IMR-90 (cell line): Measurements from ENCODE around the gene PIEZO1. TPM values are rescaled to one million over a fixed set of nuclear protein-coding genes. Genes with fewer than 3 reads are reported as not detected.

ENCODE experiments used
- ATAC-seq: fragments of 200-7000 bp; cut with Tn5 transposase; 2 replicates; pipeline ENCODE4 v1.9.1; 2020; ENCODE audit warnings: low read depth, mild to moderate bottlenecking, moderate library complexity
- BruUV-seq: library from RNA; stranded (reverse); fragments of 400-500 nt; replicated peaks from 2 replicates; lab custom pipeline; 2021; lab: Mats Ljungman, UMichigan
- CTCF ChIA-PET: fragments of 300-600 bp; formaldehyde crosslinking; extraction: SDS; loops from one replicate; lab custom pipeline; 2021; ENCODE audit warnings: antibody characterized with exemption; lab: Yijun Ruan, JAX
- POLR2A ChIA-PET: fragments of 300-600 bp; sonication (Branson Sonifier 250); formaldehyde crosslinking; loops from one replicate; lab custom pipeline; 2022; ENCODE audit warnings: antibody characterized with exemption; ENCODE audit not compliant: unreplicated experiment; lab: Charles Lee
- DNase-seq: peaks from one replicate; pipeline ENCODE4 v3.0.0; 2013
- H2AFZ ChIP-seq: replicated peaks from 2 replicates; pipeline ENCODE3; 2013; ENCODE audit warnings: low read length, mild to moderate bottlenecking; ENCODE audit not compliant: poor library complexity
- H2AK5ac ChIP-seq: 2 replicates; pipeline ENCODE4 v1.6.1; 2013; ENCODE audit warnings: low read depth, low read length, inconsistent platforms
- H2AK9ac ChIP-seq: replicated peaks from 2 replicates; pipeline ENCODE3; 2013; ENCODE audit warnings: mild to moderate bottlenecking, low read depth, low read length, moderate library complexity; ENCODE audit not compliant: poor library complexity
- H2BK120ac ChIP-seq: 2 replicates; pipeline ENCODE4 v1.6.1; 2013; ENCODE audit warnings: low read depth, low read length, inconsistent platforms
- H2BK15ac ChIP-seq: 3 replicates; pipeline ENCODE4 v1.6.1; 2013; ENCODE audit warnings: low read depth, low read length, inconsistent platforms
- H2BK20ac ChIP-seq: 2 replicates; pipeline ENCODE4 v1.6.1; 2013; ENCODE audit warnings: low read depth, mild to moderate bottlenecking, inconsistent platforms, low read length, moderate library complexity
- H2BK5ac ChIP-seq: 2 replicates; pipeline ENCODE4 v1.6.1; 2013; ENCODE audit warnings: mild to moderate bottlenecking, low read depth, low read length, inconsistent platforms; ENCODE audit not compliant: poor library complexity, severe bottlenecking
- H3K14ac ChIP-seq: replicated peaks from 2 replicates; pipeline ENCODE4 v1.6.1; 2013; ENCODE audit warnings: low read depth, low read length, inconsistent platforms
- H3K18ac ChIP-seq: 2 replicates; pipeline ENCODE4 v1.6.1; 2013; ENCODE audit warnings: low read depth, low read length, control low read depth
- H3K23ac ChIP-seq: 2 replicates; pipeline ENCODE4 v1.6.1; 2013; ENCODE audit warnings: low read depth, low read length, inconsistent platforms
- H3K27ac ChIP-seq: 2 replicates; pipeline ENCODE4 v1.5.1; 2013; ENCODE audit warnings: mild to moderate bottlenecking, control low read depth, low read length; ENCODE audit not compliant: insufficient read depth
- H3K27me3 ChIP-seq: 2 replicates; pipeline ENCODE4 v1.6.1; 2013; ENCODE audit warnings: low read length; ENCODE audit not compliant: control insufficient read depth, insufficient read depth
- H3K36me3 ChIP-seq: 2 replicates; pipeline ENCODE4 v1.6.1; 2013; ENCODE audit warnings: low read length, mixed read lengths; ENCODE audit not compliant: control insufficient read depth, insufficient read depth
- H3K4ac ChIP-seq: 2 replicates; pipeline ENCODE4 v1.6.1; 2013; ENCODE audit warnings: low read depth, low read length, inconsistent platforms
- H3K4me1 ChIP-seq: 2 replicates; pipeline ENCODE4 v1.6.1; 2013; ENCODE audit warnings: low read length, mixed read lengths; ENCODE audit not compliant: control insufficient read depth, insufficient read depth
- H3K4me2 ChIP-seq: 2 replicates; pipeline ENCODE4 v1.6.1; 2013; ENCODE audit warnings: low read depth, mild to moderate bottlenecking, control low read depth, low read length, moderate library complexity
- H3K4me3 ChIP-seq: 2 replicates; pipeline ENCODE4 v1.5.1; 2013; ENCODE audit warnings: low read depth, mild to moderate bottlenecking, control low read depth, low read length, moderate library complexity; ENCODE audit not compliant: insufficient read depth
- H3K56ac ChIP-seq: 2 replicates; pipeline ENCODE4 v1.6.1; 2013; ENCODE audit warnings: low read length, inconsistent platforms; ENCODE audit not compliant: insufficient read depth; ENCODE audit errors: extremely low read depth
- H3K79me1 ChIP-seq, 2 experiments: 2 replicates each; pipeline ENCODE4 v1.6.1; 2013; ENCODE audit warnings: low read length in 2 of 2, inconsistent platforms in 1 of 2, low read depth in 1 of 2
- H3K9ac ChIP-seq: 2 replicates; pipeline ENCODE4 v1.6.1; 2013; ENCODE audit warnings: low read depth, low read length, control low read depth
- H3K9me1 ChIP-seq: 2 replicates; pipeline ENCODE4 v1.6.1; 2013; ENCODE audit warnings: low read length, inconsistent platforms; ENCODE audit not compliant: insufficient read depth
- H3K9me3 ChIP-seq: 2 replicates; pipeline ENCODE4 v1.6.1; 2013; ENCODE audit warnings: low read length; ENCODE audit not compliant: control insufficient read depth, insufficient read depth
- H4K20me1 ChIP-seq: 2 replicates; pipeline ENCODE4 v1.6.1; 2013; ENCODE audit warnings: low read length, inconsistent platforms; ENCODE audit not compliant: insufficient read depth
- H4K5ac ChIP-seq: 2 replicates; pipeline ENCODE4 v1.6.1; 2013; ENCODE audit warnings: mild to moderate bottlenecking, low read depth, low read length, control low read depth
- H4K8ac ChIP-seq, 2 experiments: 2 replicates each; pipeline ENCODE4 v1.6.1; 2013; ENCODE audit warnings: low read depth in 2 of 2, low read length in 2 of 2, control low read depth in 1 of 2, inconsistent platforms in 1 of 2
- H4K91ac ChIP-seq: 2 replicates; pipeline ENCODE4 v1.6.1; 2013; ENCODE audit warnings: low read depth, low read length, inconsistent platforms; ENCODE audit not compliant: insufficient read depth
- BHLHE40 ChIP-seq: fragments of 150-350 bp; IDR thresholded peaks from 2 replicates; pipeline ENCODE4 v1.6.1; 2016; ENCODE audit warnings: mild to moderate bottlenecking, low read depth, low read length
- CEBPB ChIP-seq: IDR thresholded peaks from 2 replicates; pipeline ENCODE4 v1.6.1; 2012; ENCODE audit warnings: low read depth, low read length, improper control_type of control experiment
- CHD1 ChIP-seq: IDR thresholded peaks from 2 replicates; pipeline ENCODE4 v1.6.1; 2012; ENCODE audit warnings: low read depth, low read length, improper control_type of control experiment
- FOS ChIP-seq: fragments of 150-350 bp; IDR thresholded peaks from 2 replicates; pipeline ENCODE4 v1.6.1; 2016; ENCODE audit warnings: low read depth, low read length
- MAFK ChIP-seq: IDR thresholded peaks from 2 replicates; pipeline ENCODE4 v1.6.1; 2012; ENCODE audit warnings: low read depth, low read length, improper control_type of control experiment
- MAZ ChIP-seq: IDR thresholded peaks from 2 replicates; pipeline ENCODE4 v1.6.1; 2012; ENCODE audit warnings: low read depth, mild to moderate bottlenecking, low read length, improper control_type of control experiment, moderate library complexity, borderline replicate concordance
- NFE2L2 ChIP-seq: fragments of 150-350 bp; IDR thresholded peaks from 2 replicates; pipeline ENCODE4 v1.6.1; 2016; ENCODE audit warnings: low read depth, mild to moderate bottlenecking, low read length
- RCOR1 ChIP-seq: IDR thresholded peaks from 2 replicates; pipeline ENCODE4 v1.6.1; 2012; ENCODE audit warnings: mild to moderate bottlenecking, low read length, improper control_type of control experiment; ENCODE audit not compliant: insufficient replicate concordance
- RFX5 ChIP-seq: IDR thresholded peaks from 2 replicates; pipeline ENCODE4 v1.8.0; 2012; ENCODE audit warnings: low read depth, mild to moderate bottlenecking, low read length, moderate library complexity
- SMC3 ChIP-seq: fragments of 150-350 bp; IDR thresholded peaks from 2 replicates; pipeline ENCODE4 v1.6.1; 2016; ENCODE audit warnings: low read depth, mild to moderate bottlenecking, antibody characterized with exemption, low read length, moderate library complexity
- WGBS, 2 experiments: methylation state at CpG; one replicate each; pipeline versions ENCODE4 v1.1.5 to v1.1.7; 2013; ENCODE audit warnings: missing lambda C conversion rate in 2 of 2; ENCODE audit not compliant: insufficient read length in 1 of 2; ENCODE audit errors: extremely low coverage in 2 of 2; 5-methylcytosine and 5-hydroxymethylcytosine counted together
- dilution Hi-C: fragments of 300-500 bp; cut with HindIII; formaldehyde crosslinking; loops from one replicate; pipeline ENCODE4 v1.14.3; 2018; ENCODE audit warnings: low sequenced_read_pairs; ENCODE audit not compliant: unreplicated experiment
- in situ Hi-C: fragments of 300-500 bp; cut with MboI; formaldehyde crosslinking; loops from 3 replicates; pipeline ENCODE4 v1.14.3; 2019; ENCODE audit warnings: low sequenced_read_pairs, inconsistent platforms, mixed read lengths
- intact Hi-C: fragments of 100-400 bp; cut with micrococcal nuclease; formaldehyde crosslinking; loops from 2 replicates; pipeline ENCODE4 v1.10.0; 2022
- polyA plus RNA-seq, 3 experiments: library from polyadenylated mRNA; depleted of rRNA; stranded (reverse); fragments of >200 nt; gene quantifications; 2 replicates each; pipeline ENCODE4 v1.2.3, GENCODE V29; 2012; ENCODE audit warnings: low replicate concordance in 1 of 3
- total RNA-seq: library from RNA; depleted of rRNA; stranded (reverse); fragments of >200 nt; gene quantifications from 2 replicates; pipeline ENCODE4 v1.2.3, GENCODE V29; 2012
- TF ChIP-seq, protein P1 (sequence below): fragments of 150-350 bp; IDR thresholded peaks from 2 replicates; pipeline ENCODE4 v1.6.1; 2016; ENCODE audit warnings: low read depth, mild to moderate bottlenecking, low read length, moderate library complexity, borderline replicate concordance
- TF ChIP-seq, protein P2 (sequence below): conservative IDR thresholded peaks from 2 replicates; pipeline ENCODE4 v1.5.1; 2012; ENCODE audit warnings: mild to moderate bottlenecking, low read depth, low read length, improper control_type of control experiment
- TF ChIP-seq, protein P3 (sequence below): fragments of 150-350 bp; IDR thresholded peaks from 2 replicates; pipeline ENCODE4 v1.6.1; 2017; ENCODE audit warnings: mild to moderate bottlenecking, antibody characterized with exemption, low read length, low read depth

PIEZO1 gene
- total and polyA plus RNA-seq, 2 of the 4 experiments (the other 2 are of a cell fraction): 36.2 to 372 TPM

DNA sequence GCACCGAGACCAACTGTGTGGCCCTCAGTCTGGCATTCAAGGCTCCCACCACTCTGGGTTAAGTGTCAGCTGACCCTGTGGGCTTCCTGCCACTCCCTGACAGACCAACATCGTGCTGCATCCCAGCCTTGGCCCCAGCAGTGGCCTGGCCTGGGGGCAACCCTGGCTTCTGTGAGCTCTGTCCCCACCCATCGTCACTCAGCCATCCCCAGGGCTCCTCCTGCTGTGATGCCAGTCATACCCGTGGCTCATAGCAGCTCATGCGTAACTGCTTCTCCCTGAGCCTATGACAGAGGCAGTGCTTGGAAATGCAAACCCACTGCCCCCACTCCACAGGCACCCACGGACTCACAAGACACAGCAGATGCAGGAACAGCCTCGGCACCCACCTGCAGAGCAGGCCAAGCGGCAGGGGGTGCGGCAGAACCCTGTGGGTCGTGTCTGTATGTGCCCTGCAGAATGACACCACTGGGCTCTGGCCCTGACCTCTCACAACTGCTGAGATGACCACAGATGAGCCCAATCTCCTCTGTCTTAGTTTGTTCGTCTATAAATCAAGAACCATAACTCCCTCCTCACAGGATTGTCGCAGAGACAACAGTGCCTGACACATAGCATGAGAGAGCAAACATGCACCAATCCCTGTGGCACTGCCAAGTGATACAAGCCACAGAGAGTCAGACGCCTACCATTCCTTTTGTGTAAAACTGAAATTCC lies 26.6 kb downstream of the PIEZO1 start:
- peaks cover 2% of the 10 kb centered on the region for H3K36me3 ChIP-seq
- DNase-seq (no peak), ATAC-seq (0 out of 2 replicates have a peak, but pooled peaks have one; percentile 6)
- 80% methylated on average over 3 of the region's 13 CpGs; no CpG with 5 or more reads in 1 of the 2 experiments for WGBS, 2 experiments
- peak overlapping the region; percentile 38; the same call in 1 of the 2 replicates for H3K14ac ChIP-seq
- POLR2A ChIA-PET: interaction anchor here (0.8 kb wide), 1 partner anchor 15 kb away, joined by 3 read pairs; no protein-coding TSS in a partner anchor
- peak overlapping the region; percentile 67 to 71; a peak in 3 of 4 replicates for H4K8ac ChIP-seq
- no peak overlapping the region for H3K9ac ChIP-seq
- H3K9me1 ChIP-seq: peaks cover 22% of the 10 kb centered on the region
- BruUV-seq: no TSS peak
- CTCF ChIA-PET: interaction anchor here (1.3 to 2.2 kb wide), 2 partner anchors 10 to 23 kb away, joined by 3 to 5 read pairs; no protein-coding TSS in a partner anchor
- H2BK120ac ChIP-seq: peak overlapping the region; percentile 58; the same call in 1 of the 2 replicates
- peaks cover 96% of the 10 kb centered on the region for H4K20me1 ChIP-seq
- peak overlapping the region; percentile 80 for H3K4ac ChIP-seq
- in situ Hi-C loops (no loop called here), intact Hi-C loops (no loop called here), dilution Hi-C loops (no loop called here)
- no peak overlapping the region for H3K4me2 ChIP-seq
- H2AK5ac ChIP-seq: peak overlapping the region; percentile 63
- H3K27me3 ChIP-seq: no peaks in the 10 kb centered on the region
- H3K79me1 ChIP-seq: peaks cover 22 to 91% of the 10 kb centered on the region in 2 experiments; a peak in 3 of 4 replicates
- no peak overlapping the region for H3K18ac ChIP-seq
- H3K27ac ChIP-seq: peak overlapping the region; percentile 69; the same call in 1 of the 2 replicates
- H4K5ac ChIP-seq: no peak overlapping the region; the same call in 1 of the 2 replicates
- H2AFZ ChIP-seq: peak overlapping the region; percentile 21
- H3K9me3 ChIP-seq: no peaks in the 10 kb centered on the region
- peak overlapping the region; percentile 57; the same call in 1 of the 2 replicates for H2BK20ac ChIP-seq
- peak overlapping the region; percentile 48; the same call in 1 of the 2 replicates for H3K23ac ChIP-seq
- peak overlapping the region; percentile 58 for H2AK9ac ChIP-seq
- H4K91ac ChIP-seq: peak overlapping the region; percentile 12
- peak overlapping the region; percentile 64; the same call in 2 of the 3 replicates for H2BK15ac ChIP-seq
- H3K4me1 ChIP-seq: peaks cover 37% of the 10 kb centered on the region
- no peak for TF ChIP-seq RCOR1
- no peak for TF ChIP-seq MAFK
- TF ChIP-seq SMC3: no peak
- TF ChIP-seq, protein P1, sequence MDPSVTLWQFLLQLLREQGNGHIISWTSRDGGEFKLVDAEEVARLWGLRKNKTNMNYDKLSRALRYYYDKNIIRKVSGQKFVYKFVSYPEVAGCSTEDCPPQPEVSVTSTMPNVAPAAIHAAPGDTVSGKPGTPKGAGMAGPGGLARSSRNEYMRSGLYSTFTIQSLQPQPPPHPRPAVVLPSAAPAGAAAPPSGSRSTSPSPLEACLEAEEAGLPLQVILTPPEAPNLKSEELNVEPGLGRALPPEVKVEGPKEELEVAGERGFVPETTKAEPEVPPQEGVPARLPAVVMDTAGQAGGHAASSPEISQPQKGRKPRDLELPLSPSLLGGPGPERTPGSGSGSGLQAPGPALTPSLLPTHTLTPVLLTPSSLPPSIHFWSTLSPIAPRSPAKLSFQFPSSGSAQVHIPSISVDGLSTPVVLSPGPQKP: no peak
- TF ChIP-seq FOS: no peak
- TF ChIP-seq CHD1: no peak
- no peak for TF ChIP-seq BHLHE40
- TF ChIP-seq, protein P2, sequence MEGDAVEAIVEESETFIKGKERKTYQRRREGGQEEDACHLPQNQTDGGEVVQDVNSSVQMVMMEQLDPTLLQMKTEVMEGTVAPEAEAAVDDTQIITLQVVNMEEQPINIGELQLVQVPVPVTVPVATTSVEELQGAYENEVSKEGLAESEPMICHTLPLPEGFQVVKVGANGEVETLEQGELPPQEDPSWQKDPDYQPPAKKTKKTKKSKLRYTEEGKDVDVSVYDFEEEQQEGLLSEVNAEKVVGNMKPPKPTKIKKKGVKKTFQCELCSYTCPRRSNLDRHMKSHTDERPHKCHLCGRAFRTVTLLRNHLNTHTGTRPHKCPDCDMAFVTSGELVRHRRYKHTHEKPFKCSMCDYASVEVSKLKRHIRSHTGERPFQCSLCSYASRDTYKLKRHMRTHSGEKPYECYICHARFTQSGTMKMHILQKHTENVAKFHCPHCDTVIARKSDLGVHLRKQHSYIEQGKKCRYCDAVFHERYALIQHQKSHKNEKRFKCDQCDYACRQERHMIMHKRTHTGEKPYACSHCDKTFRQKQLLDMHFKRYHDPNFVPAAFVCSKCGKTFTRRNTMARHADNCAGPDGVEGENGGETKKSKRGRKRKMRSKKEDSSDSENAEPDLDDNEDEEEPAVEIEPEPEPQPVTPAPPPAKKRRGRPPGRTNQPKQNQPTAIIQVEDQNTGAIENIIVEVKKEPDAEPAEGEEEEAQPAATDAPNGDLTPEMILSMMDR: no peak
- TF ChIP-seq RFX5: no peak
- no peak for TF ChIP-seq MAZ
- no peak for TF ChIP-seq NFE2L2
- TF ChIP-seq CEBPB: no peak
- TF ChIP-seq, protein P3, sequence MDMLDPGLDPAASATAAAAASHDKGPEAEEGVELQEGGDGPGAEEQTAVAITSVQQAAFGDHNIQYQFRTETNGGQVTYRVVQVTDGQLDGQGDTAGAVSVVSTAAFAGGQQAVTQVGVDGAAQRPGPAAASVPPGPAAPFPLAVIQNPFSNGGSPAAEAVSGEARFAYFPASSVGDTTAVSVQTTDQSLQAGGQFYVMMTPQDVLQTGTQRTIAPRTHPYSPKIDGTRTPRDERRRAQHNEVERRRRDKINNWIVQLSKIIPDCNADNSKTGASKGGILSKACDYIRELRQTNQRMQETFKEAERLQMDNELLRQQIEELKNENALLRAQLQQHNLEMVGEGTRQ: no peak
- no peak overlapping the region for H3K56ac ChIP-seq
- peak overlapping the region; percentile 78 for H2BK5ac ChIP-seq
- no peak overlapping the region for H3K4me3 ChIP-seq
